Panc1 (cell line): ENCODE measurements around the gene SLC6A6.

ENCODE experiments used
- CTCF ChIP-seq: fragments of 450-650 bp; IDR thresholded peaks from 2 replicates; pipeline ENCODE4 v1.5.1; 2017; ENCODE audit warnings: mild to moderate bottlenecking
- POLR2AphosphoS5 ChIP-seq: IDR thresholded peaks from 2 replicates; pipeline ENCODE4 v1.6.1; 2012; ENCODE audit warnings: mild to moderate bottlenecking, low read depth, low read length, moderate library complexity

- TF ChIP-seq CTCF (no peak), POLR2AphosphoS5 (no peak)
Observed at GRCh38 chr3:14377044-14377837, 25.2 kb upstream of the SLC6A6 start.
